HG02885 (cell line): ENCODE data around the gene GRAMD1A.
"Not testable (repeated sequence)": the region's sequence is repeated elsewhere in the genome, so short reads cannot be mapped to it uniquely, and the experiment has no call there.

ENCODE experiments used
- ATAC-seq: cut with Tn5 transposase; IDR thresholded peaks from one replicate; pipeline ENCODE4 v1.9.1; 2021; ENCODE audit warnings: mild to moderate bottlenecking; ENCODE audit not compliant: unreplicated experiment, poor library complexity

GRAMD1A gene

GRCh38 chr19:34999498-35000337 lies at the start of gene GRAMD1A:
Gene GRAMD1A, plus strand, starts transcription at chr19:35000323. Its CDS starts 156 bp downstream, at chr19:35000479.
- peak; percentile 66 for ATAC-seq

- no peak for ATAC-seq
These were observed 47.0 kb upstream of the GRAMD1A start for GRCh38 chr19:34953092-34953491.

- no peak for ATAC-seq
These were observed 42.0 kb upstream of the GRAMD1A start for GRCh38 chr19:34957830-34958751.

- no peak for ATAC-seq
These were observed 41.1 kb upstream of the GRAMD1A start for GRCh38 chr19:34959021-34959420.

- no peak for ATAC-seq
These were observed 39.9 kb upstream of the GRAMD1A start for GRCh38 chr19:34960103-34960805.

- no peak for ATAC-seq
These were observed 39.0 kb upstream of the GRAMD1A start for GRCh38 chr19:34960940-34961679.

GRCh38 chr19:34961775-34962686 lies 38.1 kb upstream of the GRAMD1A start:
- ATAC-seq: no peak

GRCh38 chr19:34962687-34963572 lies 37.2 kb upstream of the GRAMD1A start:
- ATAC-seq: no peak

- peak; percentile 87 for ATAC-seq
These were observed 36.3 kb upstream of the GRAMD1A start, which contains the start of gene ZNF792 for GRCh38 chr19:34963573-34964406. Gene ZNF792, minus strand, starts transcription at chr19:34964229. Its CDS starts 567 bp downstream, at chr19:34963662.

GRCh38 chr19:34964598-34964997 lies 35.5 kb upstream of the GRAMD1A start:
- ATAC-seq: no peak

GRCh38 chr19:34965505-34965904 lies 34.6 kb upstream of the GRAMD1A start:
- ATAC-seq: not testable (repeated sequence)

GRCh38 chr19:34967551-34967950 lies 32.6 kb upstream of the GRAMD1A start:
- ATAC-seq: no peak

GRCh38 chr19:34969721-34970120 lies 30.4 kb upstream of the GRAMD1A start:
- ATAC-seq: no peak

GRCh38 chr19:34970185-34970780 lies 29.8 kb upstream of the GRAMD1A start:
- ATAC-seq: not testable (repeated sequence)

GRCh38 chr19:34972163-34972705 lies 27.9 kb upstream of the GRAMD1A start:
- ATAC-seq: no peak

- no peak for ATAC-seq
These were observed 25.5 kb upstream of the GRAMD1A start for GRCh38 chr19:34974646-34975045.
